GM12873 (cell line): ENCODE measurements around the gene GPX3.

Experiments used
- CTCF ChIP-seq: IDR thresholded peaks from 2 replicates; pipeline ENCODE4 v1.5.1; 2012; ENCODE audit warnings: low read depth, mild to moderate bottlenecking, moderate library complexity, low read length, control low read depth; ENCODE audit not compliant: insufficient read depth; ENCODE audit errors: missing control alignments

Gene GPX3

GRCh38 chr5:151068433-151069197 lies 48.2 kb downstream of the GPX3 start:
- no peak for TF ChIP-seq CTCF

GRCh38 chr5:151070449-151070848 lies 50.1 kb downstream of the GPX3 start:
- TF ChIP-seq CTCF = no peak

GRCh38 chr5:151071021-151071420 lies 50.6 kb downstream of the GPX3 start:
- TF ChIP-seq CTCF = no peak

- TF ChIP-seq CTCF = no peak
Measured at GRCh38 chr5:151071848-151072629, 51.6 kb downstream of the GPX3 start.

GRCh38 chr5:151072630-151073025 lies 52.2 kb downstream of the GPX3 start:
- no peak for TF ChIP-seq CTCF

- TF ChIP-seq CTCF = no peak
Measured at GRCh38 chr5:151073280-151073679, 52.9 kb downstream of the GPX3 start.

GRCh38 chr5:151074557-151074956 lies 54.2 kb downstream of the GPX3 start:
- no peak for TF ChIP-seq CTCF
